ENCODE data around the gene NONO.
"Not testable (repeated sequence)": the region's sequence is repeated elsewhere in the genome, so short reads cannot be mapped to it uniquely, and the experiment has no call there.

DNA sequence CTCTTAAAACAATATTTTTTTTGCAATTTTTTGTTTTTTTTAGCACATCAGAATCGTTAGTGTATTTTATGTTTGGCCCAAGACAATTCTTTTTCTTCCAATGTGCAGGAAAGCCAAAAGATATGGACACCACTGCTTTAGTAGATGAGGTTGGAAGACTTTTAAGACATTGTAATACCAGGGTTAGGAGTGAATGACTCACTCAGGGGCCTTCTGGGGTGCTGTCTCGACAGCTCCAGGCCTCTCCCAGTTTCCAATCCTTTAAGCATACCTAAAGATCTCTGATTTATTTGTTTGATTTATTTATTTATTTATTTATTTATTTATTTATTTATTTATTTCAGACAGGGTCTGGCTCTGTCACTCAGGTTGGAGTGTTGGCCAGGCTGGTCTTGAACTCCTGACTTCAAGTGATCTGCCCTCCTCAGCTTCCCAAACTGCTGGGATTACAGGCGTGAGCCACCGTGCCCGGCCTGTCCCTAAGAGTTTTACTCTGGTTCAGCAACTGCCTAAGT lies 65.8 kb downstream of the NONO start:
- TF ChIP-seq, protein P1, sequence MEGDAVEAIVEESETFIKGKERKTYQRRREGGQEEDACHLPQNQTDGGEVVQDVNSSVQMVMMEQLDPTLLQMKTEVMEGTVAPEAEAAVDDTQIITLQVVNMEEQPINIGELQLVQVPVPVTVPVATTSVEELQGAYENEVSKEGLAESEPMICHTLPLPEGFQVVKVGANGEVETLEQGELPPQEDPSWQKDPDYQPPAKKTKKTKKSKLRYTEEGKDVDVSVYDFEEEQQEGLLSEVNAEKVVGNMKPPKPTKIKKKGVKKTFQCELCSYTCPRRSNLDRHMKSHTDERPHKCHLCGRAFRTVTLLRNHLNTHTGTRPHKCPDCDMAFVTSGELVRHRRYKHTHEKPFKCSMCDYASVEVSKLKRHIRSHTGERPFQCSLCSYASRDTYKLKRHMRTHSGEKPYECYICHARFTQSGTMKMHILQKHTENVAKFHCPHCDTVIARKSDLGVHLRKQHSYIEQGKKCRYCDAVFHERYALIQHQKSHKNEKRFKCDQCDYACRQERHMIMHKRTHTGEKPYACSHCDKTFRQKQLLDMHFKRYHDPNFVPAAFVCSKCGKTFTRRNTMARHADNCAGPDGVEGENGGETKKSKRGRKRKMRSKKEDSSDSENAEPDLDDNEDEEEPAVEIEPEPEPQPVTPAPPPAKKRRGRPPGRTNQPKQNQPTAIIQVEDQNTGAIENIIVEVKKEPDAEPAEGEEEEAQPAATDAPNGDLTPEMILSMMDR (IDR thresholded peaks at IDR 0.05), result not testable (repeated sequence)
- TF ChIP-seq POLR2A, EP300 (IDR thresholded peaks at IDR 0.05): not testable (repeated sequence)
